AG08396 (cell line): ENCODE results near the gene ZNF521.
A peak's percentile ranks its signal among the peaks of the same experiment; 100 is the strongest.

ENCODE experiments used
- DNase-seq: peaks from one replicate; pipeline ENCODE4 v3.0.0; 2012; ENCODE audit warnings: low spot score, mixed read lengths

Gene ZNF521

GRCh38 chr18:25125680-25126079, 226.3 kb downstream of the ZNF521 start:
- DNase-seq, result no peak

DNA sequence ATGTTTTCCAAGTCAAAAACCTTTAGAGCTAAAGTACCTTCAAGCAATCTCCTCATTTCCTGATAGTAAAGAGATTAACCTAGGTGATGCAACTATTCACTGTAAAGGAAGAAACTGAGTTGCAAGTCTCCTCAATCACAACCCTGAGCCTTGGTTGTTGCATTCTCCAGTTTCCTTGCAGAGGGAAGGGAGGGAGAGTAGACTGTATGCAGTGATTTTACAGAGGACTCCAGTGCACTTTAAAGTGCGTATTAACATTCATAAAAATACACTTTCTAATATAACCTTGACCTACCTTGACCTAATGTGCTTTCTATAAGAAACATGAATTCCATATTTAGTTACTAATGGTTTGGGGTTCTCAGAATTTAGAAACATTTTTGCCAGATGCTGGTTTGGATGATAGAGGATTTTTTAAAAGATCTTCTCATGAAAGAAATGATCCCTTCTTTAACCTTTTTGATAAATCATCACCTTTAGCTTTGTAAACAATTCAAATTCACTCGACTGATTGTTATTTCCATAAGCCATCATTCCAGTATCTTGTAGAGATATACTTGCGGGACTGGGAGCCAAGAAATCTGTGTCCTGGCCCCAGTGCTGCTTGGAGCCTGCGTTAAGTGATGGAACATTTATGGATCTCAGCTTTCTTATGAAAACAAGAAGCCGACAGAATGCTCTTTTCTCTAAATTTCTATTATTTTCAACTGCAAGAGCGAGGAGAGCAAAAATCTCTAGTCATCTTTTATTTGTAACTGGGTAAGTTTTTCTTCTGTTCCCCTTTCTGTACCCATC, 228.3 kb downstream of the ZNF521 start:
- DNase-seq, result no peak

- no peak for DNase-seq
These were observed 230.5 kb downstream of the ZNF521 start for GRCh38 chr18:25121442-25121841.

GRCh38 chr18:25113566-25113965, 238.4 kb downstream of the ZNF521 start:
- DNase-seq, result no peak

DNA sequence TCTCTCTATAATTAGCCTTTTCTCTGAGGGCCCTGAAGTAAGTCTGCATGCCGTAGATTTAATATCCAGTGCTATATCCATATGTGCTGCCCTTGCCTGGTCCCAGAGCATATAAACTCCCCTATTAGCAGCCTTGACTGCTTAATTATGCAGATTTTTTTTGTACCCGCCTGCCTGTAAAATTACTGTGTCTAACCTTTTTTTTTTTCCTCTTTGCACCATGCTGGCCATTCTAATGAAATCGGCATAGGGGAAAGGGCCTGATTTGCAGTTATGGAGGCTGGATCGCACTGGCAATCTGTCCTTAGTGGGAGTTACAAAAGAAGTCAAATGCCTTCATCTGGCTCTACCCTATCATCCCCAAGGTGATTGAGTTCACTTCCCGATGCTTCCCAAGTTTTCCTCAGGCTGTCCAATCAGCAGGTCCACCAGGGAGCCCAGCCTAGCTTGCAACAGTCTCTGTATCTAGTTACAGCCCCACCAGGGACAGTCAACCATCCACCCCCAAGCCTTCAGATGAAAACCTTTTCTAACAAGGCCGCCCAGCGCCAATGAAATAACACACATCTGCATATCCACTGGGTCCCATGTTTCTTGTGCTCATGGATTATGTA, 239.0 kb downstream of the ZNF521 start:
- no peak for DNase-seq

GRCh38 chr18:25111377-25112288, 240.3 kb downstream of the ZNF521 start:
- DNase-seq, result no peak

DNA sequence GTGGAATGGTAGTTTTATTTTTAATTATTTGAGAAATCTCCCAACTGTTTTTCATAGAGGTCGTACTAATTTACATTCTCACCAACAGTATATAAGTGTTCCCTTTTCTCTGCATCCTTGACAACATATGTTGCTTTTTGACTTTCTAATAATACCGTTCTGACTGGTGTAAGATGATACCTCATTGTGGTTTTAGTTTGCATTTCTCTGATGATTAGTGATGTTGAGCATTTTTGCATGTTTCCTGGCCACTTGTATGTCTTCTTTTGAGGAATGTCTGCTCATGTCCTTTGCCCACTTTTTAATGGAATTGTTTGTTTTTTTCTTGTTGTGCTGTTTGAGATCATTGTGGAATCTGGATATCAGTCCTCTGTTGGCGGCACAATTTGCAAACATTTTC, 242.5 kb downstream of the ZNF521 start:
- DNase-seq, result no peak

DNA sequence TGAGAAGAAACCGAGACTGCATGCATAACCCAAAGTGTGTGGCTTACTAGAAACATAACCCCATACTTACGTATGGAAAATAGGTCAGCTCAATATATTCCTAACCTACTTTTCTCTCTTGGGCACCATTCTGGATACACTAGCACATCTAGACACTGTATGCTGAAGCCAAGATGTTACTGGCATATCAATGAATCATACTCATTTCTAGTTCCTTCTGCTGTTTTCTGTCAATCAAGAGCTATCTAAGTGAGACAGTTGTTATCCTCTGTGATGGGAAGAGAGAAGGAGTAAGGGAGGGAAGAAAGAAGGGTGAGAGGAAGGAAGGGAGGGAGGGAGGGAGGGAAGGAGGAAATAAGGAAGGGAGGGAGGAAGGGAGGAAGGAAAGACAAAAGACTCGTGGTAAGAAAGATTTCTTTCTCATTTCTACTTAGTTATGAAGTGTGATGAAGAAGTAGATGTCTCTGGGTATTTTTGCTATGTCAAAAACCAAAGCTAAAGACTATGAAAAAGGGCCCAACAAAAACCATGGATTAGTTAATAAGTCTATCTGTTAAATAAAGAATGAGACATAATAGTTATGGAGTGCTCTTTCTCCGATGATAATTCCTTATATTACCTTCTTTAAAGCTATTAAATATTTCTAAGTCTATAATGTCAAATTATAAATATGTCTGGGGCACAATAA, 248.4 kb downstream of the ZNF521 start:
- no peak for DNase-seq

DNA sequence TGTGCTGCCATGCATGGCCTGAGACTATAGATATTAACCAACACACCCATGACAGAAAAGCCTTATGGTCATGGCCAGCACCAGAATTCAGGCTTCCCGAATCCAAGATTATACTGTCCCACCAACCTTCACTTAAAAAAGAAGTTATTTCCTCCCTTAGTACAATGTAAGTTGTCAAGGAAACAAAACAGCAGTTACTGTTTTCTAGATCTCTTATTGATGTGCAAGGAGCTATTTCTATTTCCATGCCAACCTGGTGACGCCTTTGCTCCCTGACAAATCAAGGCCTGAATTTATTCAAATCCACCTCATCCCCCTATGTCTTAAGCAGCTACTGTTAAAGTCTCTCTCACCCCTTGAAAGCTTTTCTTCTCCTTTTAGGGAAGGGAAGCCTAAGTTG, 249.3 kb downstream of the ZNF521 start:
- no peak for DNase-seq

DNA sequence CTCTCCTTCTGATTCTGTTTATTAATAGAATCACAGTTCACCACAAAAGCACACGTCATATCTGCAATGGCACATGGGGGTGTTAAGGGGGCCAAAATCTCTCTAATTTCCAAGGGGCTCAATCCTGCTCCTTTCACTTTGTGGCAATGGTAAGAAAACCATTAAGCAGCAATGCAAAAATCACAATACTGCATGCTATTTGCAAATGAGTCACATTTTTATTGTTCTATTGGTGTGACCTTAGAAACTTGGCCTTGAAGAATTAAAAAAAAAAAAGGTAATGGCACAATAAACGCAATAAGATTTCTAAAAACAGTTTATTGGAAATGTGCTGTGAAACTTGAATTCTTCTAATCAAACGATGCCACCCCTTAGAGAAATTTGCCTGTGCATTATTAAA, 251.5 kb downstream of the ZNF521 start:
- no peak for DNase-seq

- no peak for DNase-seq
These were observed 252.1 kb downstream of the ZNF521 start for GRCh38 chr18:25099895-25100294.

DNA sequence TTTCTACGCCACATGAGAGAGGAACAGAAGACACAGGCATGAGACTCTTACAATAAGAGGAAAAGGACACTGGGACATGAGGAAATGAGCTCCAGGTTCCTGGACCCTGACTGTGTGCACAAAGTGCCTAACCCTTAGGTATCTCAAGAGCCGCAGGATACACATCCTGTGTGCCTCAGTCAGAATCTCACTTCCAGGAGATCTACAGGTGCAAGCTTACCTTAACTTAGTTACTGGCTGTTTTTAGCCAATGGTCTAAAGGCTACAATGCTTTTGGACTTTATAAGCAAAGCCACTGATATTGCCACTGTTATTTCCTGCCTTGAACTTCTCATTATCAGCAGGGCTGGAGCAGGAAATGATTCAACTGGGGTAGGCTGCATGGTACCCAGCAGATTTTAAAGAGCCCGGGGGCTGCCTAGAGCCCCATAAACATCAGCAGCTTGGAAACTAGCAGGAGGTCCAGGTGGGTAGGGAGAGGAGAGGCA, 254.4 kb downstream of the ZNF521 start:
- DNase-seq, result no peak

GRCh38 chr18:25097057-25097456, 254.9 kb downstream of the ZNF521 start:
- DNase-seq, result peak; percentile 28

DNA sequence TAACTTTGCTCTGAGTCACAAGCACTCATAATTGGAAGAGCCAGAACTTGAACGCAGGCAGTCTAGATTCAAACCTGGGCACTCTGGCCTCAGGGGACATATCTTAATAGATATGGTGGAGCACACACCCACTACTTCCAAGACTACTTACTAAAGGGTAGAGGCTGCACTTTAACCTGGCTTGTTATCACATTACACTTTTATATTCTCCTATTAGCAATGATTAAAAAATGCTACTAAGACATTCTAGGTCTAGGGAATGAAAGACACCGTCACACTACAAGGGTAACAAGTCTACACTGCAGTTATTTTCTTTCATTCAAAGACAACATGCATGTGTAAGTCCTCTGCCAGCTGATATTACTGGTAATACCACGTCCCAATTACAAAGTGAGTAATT, 258.8 kb downstream of the ZNF521 start:
- no peak for DNase-seq

DNA sequence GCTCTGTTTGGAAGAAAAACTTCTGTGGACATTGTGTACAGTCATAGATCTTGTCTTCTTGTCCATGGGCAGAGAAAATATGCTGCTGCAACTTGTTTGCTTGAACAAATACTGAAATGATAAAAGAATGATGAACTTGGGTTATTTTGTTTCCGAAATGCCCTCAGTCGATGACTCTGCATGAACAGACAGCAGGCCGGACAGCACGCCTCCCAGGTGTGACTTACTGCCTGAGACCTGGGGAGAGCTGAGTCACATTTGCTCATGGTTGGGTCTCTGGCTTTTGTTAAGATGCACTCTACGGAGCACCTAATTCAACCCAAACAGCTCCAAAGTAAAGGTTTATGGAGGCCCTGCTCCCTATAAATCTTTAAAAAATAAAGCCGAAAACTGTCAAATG, 262.5 kb downstream of the ZNF521 start:
- DNase-seq, result no peak

- DNase-seq, result no peak
These were observed 265.1 kb downstream of the ZNF521 start for GRCh38 chr18:25086876-25087275.

GRCh38 chr18:25081001-25081400, 271.0 kb downstream of the ZNF521 start:
- DNase-seq, result no peak

DNA sequence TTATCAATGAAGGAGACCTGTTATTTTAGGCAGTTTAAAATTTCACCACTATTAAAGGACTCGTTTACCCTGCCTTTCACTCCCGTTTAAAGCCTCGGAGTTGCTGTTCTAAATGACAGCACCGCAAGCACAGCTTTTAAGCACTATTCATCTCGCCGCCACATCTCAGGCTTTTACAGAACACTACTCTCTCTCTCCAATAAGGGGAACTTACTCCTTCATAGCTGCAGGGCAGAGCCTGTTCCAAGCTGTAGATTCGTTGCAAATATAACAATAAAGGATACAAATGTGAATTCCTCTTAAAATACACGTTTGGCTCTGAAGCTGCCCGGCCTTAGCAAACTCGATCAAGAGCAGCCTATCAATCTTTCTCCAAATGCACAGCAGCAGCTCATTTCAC, 271.8 kb downstream of the ZNF521 start:
- no peak for DNase-seq

DNA sequence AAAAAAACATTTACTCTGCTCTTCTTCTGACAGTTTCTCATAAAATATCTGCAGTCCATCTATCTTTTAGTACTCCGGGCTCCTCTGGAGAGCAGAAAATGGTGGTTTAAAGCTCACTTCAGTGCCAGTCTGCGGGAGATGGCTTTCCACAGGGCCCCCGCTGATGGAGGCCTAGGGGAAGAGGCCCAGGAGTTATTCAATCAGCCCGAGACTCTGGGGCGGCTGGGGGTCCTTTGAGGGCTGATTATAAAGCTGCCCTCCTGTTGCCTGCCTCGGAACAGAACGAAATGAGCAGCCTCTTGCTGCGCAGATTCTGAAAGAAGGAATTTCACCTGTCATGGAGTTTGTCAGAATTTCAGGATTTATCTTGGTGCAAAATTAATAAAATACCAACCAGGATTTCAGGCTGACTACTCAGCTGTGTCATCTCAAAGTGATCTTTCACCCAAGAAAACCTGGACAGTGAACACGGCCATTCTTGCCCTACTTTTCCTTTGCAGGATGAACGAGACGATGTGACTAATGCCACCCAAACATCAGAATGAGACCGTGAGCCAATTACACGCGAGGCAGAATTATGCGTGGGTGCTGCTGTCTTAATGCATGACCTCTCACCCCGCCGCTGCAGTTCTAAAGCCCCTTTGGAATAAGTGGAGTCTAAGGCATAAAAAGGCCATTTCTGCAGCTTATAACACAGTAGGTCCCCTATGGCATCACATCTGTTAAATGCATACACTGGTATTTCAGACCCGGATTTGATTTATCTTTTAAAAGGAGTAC, 273.8 kb downstream of the ZNF521 start:
- no peak for DNase-seq

GRCh38 chr18:25077038-25077943, 274.7 kb downstream of the ZNF521 start:
- DNase-seq, result no peak
